Effector CD8-positive, alpha-beta T cell (primary cell): Measurements from ENCODE around the gene YIPF1.
"Not testable (repeated sequence)": the region's sequence is repeated elsewhere in the genome, so short reads cannot be mapped to it uniquely, and the experiment has no call there.

Source experiments
- DNase-seq: peaks from one replicate; lab custom pipeline; 2025; lab: John Stamatoyannopoulos, UW

YIPF1 gene

GRCh38 chr1:53895421-53895820 is 5.8 kb upstream of the YIPF1 start:
- no peak for DNase-seq

- no peak for DNase-seq
Observed at GRCh38 chr1:53894644-53895043, 5.0 kb upstream of the YIPF1 start.

GRCh38 chr1:53893999-53894636 is 4.5 kb upstream of the YIPF1 start, which contains the start of gene DIO1:
Gene DIO1 (plus strand): TSS chr1:53894187. CDS start chr1:53894211, 24 bp downstream.
- DNase-seq: no peak

GRCh38 chr1:53892911-53893310 is 3.3 kb upstream of the YIPF1 start:
- no peak for DNase-seq

- DNase-seq: no peak
Observed at GRCh38 chr1:53891678-53892077, 2.1 kb upstream of the YIPF1 start.

GRCh38 chr1:53891018-53891417 is 1.4 kb upstream of the YIPF1 start:
- no peak for DNase-seq

GRCh38 chr1:53890522-53890941 is 935 bp upstream of the YIPF1 start:
- DNase-seq: no peak

- no peak for DNase-seq
Observed at GRCh38 chr1:53888681-53889080, 916 bp downstream of the YIPF1 start.

- not testable (repeated sequence) for DNase-seq
Observed at GRCh38 chr1:53883600-53883999, 6.0 kb downstream of the YIPF1 start.

- DNase-seq: not testable (repeated sequence)
Observed at GRCh38 chr1:53881853-53882252, 7.7 kb downstream of the YIPF1 start.

- no peak for DNase-seq
Observed at GRCh38 chr1:53878492-53879105, 11.0 kb downstream of the YIPF1 start.

- DNase-seq: not testable (repeated sequence)
Observed at GRCh38 chr1:53875150-53875549, 14.4 kb downstream of the YIPF1 start.

- no peak for DNase-seq
Observed at GRCh38 chr1:53871773-53872484, 17.7 kb downstream of the YIPF1 start.

GRCh38 chr1:53871221-53871620 is 18.4 kb downstream of the YIPF1 start:
- DNase-seq: no peak

GRCh38 chr1:53869454-53870117 is 20.0 kb downstream of the YIPF1 start:
- no peak for DNase-seq

GRCh38 chr1:53868565-53868964 is 21.0 kb downstream of the YIPF1 start:
- no peak for DNase-seq

GRCh38 chr1:53862507-53862906 is 27.1 kb downstream of the YIPF1 start:
- DNase-seq: no peak

- peak; percentile 20 for DNase-seq
Observed at GRCh38 chr1:53860967-53861411, 28.6 kb downstream of the YIPF1 start.

- DNase-seq: no peak
Observed at GRCh38 chr1:53851571-53852285, 37.9 kb downstream of the YIPF1 start.

- DNase-seq: no peak
Observed at GRCh38 chr1:53850082-53850673, 39.4 kb downstream of the YIPF1 start.

- DNase-seq: no peak
Observed at GRCh38 chr1:53847980-53848379, 41.6 kb downstream of the YIPF1 start.
